ENCODE measurements around the gene BMPR1A.

DNA sequence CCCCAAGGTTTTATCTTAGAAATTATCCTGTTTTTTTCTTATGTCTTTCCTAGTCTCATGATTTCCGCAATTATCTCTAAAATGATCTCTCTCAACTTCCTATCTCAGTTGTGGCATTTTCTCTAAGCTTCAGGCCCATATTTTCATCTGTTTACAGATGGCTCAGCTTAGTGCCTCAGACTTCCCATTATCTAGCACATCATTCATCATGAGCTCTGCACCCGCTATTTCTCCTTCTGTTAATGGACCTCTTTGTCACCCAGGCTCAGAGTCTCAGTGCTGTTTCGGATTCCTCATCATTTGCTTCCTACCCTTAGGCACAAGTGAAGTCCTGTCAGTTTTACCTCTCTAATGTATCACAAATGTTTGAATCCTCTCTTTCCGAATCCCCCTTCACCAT is 84.1 kb downstream of the BMPR1A start:
- TF ChIP-seq CBX3 (IDR thresholded peaks at IDR 0.05; ENCODE audit: borderline replicate concordance, low read depth) (no peak), EZH2 (IDR thresholded peaks at IDR 0.05; ENCODE audit: borderline replicate concordance, control insufficient read depth, low read depth, low read length) (no peak), EP300 (IDR thresholded peaks at IDR 0.05; ENCODE audit: borderline replicate concordance in 1 of 2, control insufficient read depth in 1 of 2, low read depth in 2 of 2, low read length in 2 of 2) (no peak), GABPA (IDR thresholded peaks at IDR 0.05; ENCODE audit: low read depth) (no peak), KDM1A (IDR thresholded peaks at IDR 0.05; ENCODE audit: borderline replicate concordance) (no peak), CBX5 (IDR thresholded peaks at IDR 0.05; ENCODE audit: low read depth) (no peak), CHD1 (IDR thresholded peaks at IDR 0.05; ENCODE audit: low read depth, low read length) (no peak), ZNF24 (IDR thresholded peaks at IDR 0.05) (no peak)
- TF ChIP-seq, protein P1, sequence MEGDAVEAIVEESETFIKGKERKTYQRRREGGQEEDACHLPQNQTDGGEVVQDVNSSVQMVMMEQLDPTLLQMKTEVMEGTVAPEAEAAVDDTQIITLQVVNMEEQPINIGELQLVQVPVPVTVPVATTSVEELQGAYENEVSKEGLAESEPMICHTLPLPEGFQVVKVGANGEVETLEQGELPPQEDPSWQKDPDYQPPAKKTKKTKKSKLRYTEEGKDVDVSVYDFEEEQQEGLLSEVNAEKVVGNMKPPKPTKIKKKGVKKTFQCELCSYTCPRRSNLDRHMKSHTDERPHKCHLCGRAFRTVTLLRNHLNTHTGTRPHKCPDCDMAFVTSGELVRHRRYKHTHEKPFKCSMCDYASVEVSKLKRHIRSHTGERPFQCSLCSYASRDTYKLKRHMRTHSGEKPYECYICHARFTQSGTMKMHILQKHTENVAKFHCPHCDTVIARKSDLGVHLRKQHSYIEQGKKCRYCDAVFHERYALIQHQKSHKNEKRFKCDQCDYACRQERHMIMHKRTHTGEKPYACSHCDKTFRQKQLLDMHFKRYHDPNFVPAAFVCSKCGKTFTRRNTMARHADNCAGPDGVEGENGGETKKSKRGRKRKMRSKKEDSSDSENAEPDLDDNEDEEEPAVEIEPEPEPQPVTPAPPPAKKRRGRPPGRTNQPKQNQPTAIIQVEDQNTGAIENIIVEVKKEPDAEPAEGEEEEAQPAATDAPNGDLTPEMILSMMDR (IDR thresholded peaks at IDR 0.05 in 2 of 3, conservative IDR thresholded peaks at IDR 0.05 in 1 of 3; ENCODE audit: control insufficient read depth in 2 of 3, extremely low read depth in 1 of 3, insufficient read depth in 1 of 3, low read depth in 3 of 3, low read length in 3 of 3) = no peak
- TF ChIP-seq, protein P2, sequence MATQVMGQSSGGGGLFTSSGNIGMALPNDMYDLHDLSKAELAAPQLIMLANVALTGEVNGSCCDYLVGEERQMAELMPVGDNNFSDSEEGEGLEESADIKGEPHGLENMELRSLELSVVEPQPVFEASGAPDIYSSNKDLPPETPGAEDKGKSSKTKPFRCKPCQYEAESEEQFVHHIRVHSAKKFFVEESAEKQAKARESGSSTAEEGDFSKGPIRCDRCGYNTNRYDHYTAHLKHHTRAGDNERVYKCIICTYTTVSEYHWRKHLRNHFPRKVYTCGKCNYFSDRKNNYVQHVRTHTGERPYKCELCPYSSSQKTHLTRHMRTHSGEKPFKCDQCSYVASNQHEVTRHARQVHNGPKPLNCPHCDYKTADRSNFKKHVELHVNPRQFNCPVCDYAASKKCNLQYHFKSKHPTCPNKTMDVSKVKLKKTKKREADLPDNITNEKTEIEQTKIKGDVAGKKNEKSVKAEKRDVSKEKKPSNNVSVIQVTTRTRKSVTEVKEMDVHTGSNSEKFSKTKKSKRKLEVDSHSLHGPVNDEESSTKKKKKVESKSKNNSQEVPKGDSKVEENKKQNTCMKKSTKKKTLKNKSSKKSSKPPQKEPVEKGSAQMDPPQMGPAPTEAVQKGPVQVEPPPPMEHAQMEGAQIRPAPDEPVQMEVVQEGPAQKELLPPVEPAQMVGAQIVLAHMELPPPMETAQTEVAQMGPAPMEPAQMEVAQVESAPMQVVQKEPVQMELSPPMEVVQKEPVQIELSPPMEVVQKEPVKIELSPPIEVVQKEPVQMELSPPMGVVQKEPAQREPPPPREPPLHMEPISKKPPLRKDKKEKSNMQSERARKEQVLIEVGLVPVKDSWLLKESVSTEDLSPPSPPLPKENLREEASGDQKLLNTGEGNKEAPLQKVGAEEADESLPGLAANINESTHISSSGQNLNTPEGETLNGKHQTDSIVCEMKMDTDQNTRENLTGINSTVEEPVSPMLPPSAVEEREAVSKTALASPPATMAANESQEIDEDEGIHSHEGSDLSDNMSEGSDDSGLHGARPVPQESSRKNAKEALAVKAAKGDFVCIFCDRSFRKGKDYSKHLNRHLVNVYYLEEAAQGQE (IDR thresholded peaks at IDR 0.05; ENCODE audit: low read depth, low read length) = no peak

Measured in GM12878 (cell line).